K562 (cell line): ENCODE data around the gene AMTN. TPM values are rescaled to one million over a fixed set of nuclear protein-coding genes. Genes with fewer than 3 reads are reported as not detected.
"Not testable (repeated sequence)": the region's sequence is repeated elsewhere in the genome, so short reads cannot be mapped to it uniquely, and the experiment has no call there.

Experiments
- ATAC-seq: fragments of 200-7000 bp; cut with Tn5 transposase; 3 replicates; pipeline ENCODE4 v1.9.1; 2020; ENCODE audit warnings: moderate library complexity
- BruUV-seq: library from RNA; stranded (reverse); fragments of 400-500 nt; replicated peaks from 2 replicates; lab custom pipeline; 2021; lab: Mats Ljungman, UMichigan
- CTCF ChIA-PET: fragments of 300-600 bp; formaldehyde crosslinking; extraction: SDS; loops from one replicate; lab custom pipeline; 2021; ENCODE audit warnings: low intra/inter-chr PET ratio; lab: Yijun Ruan, JAX
- POLR2A ChIA-PET: fragments of 300-600, 350-650 bp; sonication (Branson Sonifier 250); formaldehyde crosslinking; extraction: SDS; loops from one replicate; lab custom pipeline; 2021; ENCODE audit warnings: antibody characterized with exemption, inconsistent platforms; lab: Yijun Ruan, JAX
- DNase-seq, 4 experiments: peaks; one replicate each; pipeline versions ENCODE4 v3.0.0 to v3.0.0-alpha.2; 2011 to 2018; ENCODE audit warnings: low spot score in 3 of 4, mixed read lengths in 3 of 4; ENCODE audit errors: extremely low read depth in 1 of 4
- FAIRE-seq: peaks from 2 replicates; lab custom pipeline; 2011; peaks lifted over from hg19 to GRCh38; lab: Jason Lieb, UNC
- H2AFZ ChIP-seq: 2 replicates; pipeline ENCODE4 v1.6.0; 2011; ENCODE audit warnings: low read depth, low read length, control low read depth, inconsistent platforms
- H3K27ac ChIP-seq: fragments of 200-600 bp; 3 replicates; pipeline ENCODE4 v1.8.0; 2011; ENCODE audit warnings: low read depth, mild to moderate bottlenecking, control low read depth, inconsistent platforms, low read length, moderate library complexity, mixed read lengths; ENCODE audit errors: extremely low read depth
- H3K27me3 ChIP-seq, 2 experiments: fragments of 300-600 bp in 1 of 2; 2 replicates in 1 of 2; 3 replicates in 1 of 2; pipeline versions ENCODE4 v1.6.0 to v1.8.0; 2011; ENCODE audit warnings: inconsistent platforms in 2 of 2, low read length in 2 of 2, mild to moderate bottlenecking in 1 of 2, mixed read lengths in 1 of 2, moderate library complexity in 1 of 2; ENCODE audit not compliant: control insufficient read depth in 2 of 2, insufficient read depth in 2 of 2
- H3K36me3 ChIP-seq: fragments of 300-600 bp; 3 replicates; pipeline ENCODE4 v1.8.0; 2011; ENCODE audit warnings: mild to moderate bottlenecking, low read length, inconsistent platforms; ENCODE audit not compliant: control insufficient read depth, insufficient read depth
- H3K4me1 ChIP-seq, 2 experiments: fragments of 200-600 bp in 1 of 2; replicated peaks in 1 of 2; 2 replicates in 1 of 2; 3 replicates in 1 of 2; pipeline versions ENCODE4 v1.5.1 to v1.8.0; 2011; ENCODE audit warnings: inconsistent platforms in 2 of 2, low read length in 2 of 2, mild to moderate bottlenecking in 1 of 2, mixed read lengths in 1 of 2, moderate library complexity in 1 of 2; ENCODE audit not compliant: control insufficient read depth in 2 of 2, insufficient read depth in 2 of 2
- H3K4me2 ChIP-seq: 2 replicates; pipeline ENCODE4 v1.6.1; 2011; ENCODE audit warnings: low read length, control low read depth, inconsistent platforms, mixed read lengths; ENCODE audit not compliant: insufficient read depth
- H3K4me3 ChIP-seq: fragments of 200-600 bp; sonication (generic), shearing (Covaris generic); 2 replicates; pipeline ENCODE4 v1.5.1; 2016; ENCODE audit warnings: control low read depth, inconsistent platforms
- H3K79me2 ChIP-seq: fragments of 200-600 bp; 3 replicates; pipeline ENCODE4 v1.8.0; 2011; ENCODE audit warnings: low read length, inconsistent platforms; ENCODE audit not compliant: control insufficient read depth, insufficient read depth
- H3K9ac ChIP-seq, 2 experiments: 2 replicates each; pipeline versions ENCODE4 v1.6.0 to v1.6.1; 2011; ENCODE audit warnings: low read depth in 2 of 2, low read length in 2 of 2, control low read depth in 1 of 2, inconsistent platforms in 1 of 2, mild to moderate bottlenecking in 1 of 2, mixed read lengths in 1 of 2; ENCODE audit not compliant: insufficient read depth in 1 of 2
- H3K9me1 ChIP-seq: one replicate; pipeline ENCODE4 v1.6.0; 2011; ENCODE audit warnings: inconsistent platforms, mild to moderate bottlenecking, low read length, moderate library complexity; ENCODE audit not compliant: control insufficient read depth, insufficient read depth
- H3K9me3 ChIP-seq: replicated peaks from 2 replicates; pipeline ENCODE4 v1.5.1; 2011; ENCODE audit warnings: low read depth, low read length, inconsistent platforms; ENCODE audit not compliant: control insufficient read depth, insufficient read depth
- H4K20me1 ChIP-seq: replicated peaks from 2 replicates; pipeline ENCODE4 v1.6.1; 2011; ENCODE audit warnings: low read length, inconsistent platforms, mixed read lengths; ENCODE audit not compliant: control insufficient read depth, insufficient read depth
- CBFA2T3 ChIP-seq: fragments of 450-650 bp; IDR thresholded peaks from 2 replicates; pipeline ENCODE4 v1.6.1; 2017
- DPF2 ChIP-seq: fragments of 450-650 bp; IDR thresholded peaks from 2 replicates; pipeline ENCODE4 v1.6.1; 2016
- FOXK2 ChIP-seq, 2 experiments: fragments of 450-650 bp; IDR thresholded peaks in 1 of 2; conservative IDR thresholded peaks in 1 of 2; 2 replicates each; pipeline ENCODE4 v1.6.1; 2016; ENCODE audit warnings: low read depth in 2 of 2, mild to moderate bottlenecking in 1 of 2
- FOXM1 ChIP-seq, 2 experiments: fragments of 450-650 bp in 1 of 2; sonication (generic) in 1 of 2; formaldehyde crosslinking in 1 of 2; IDR thresholded peaks; 2 replicates each; pipeline versions ENCODE4 v1.6.1 to v1.9.0; 2017 to 2022; ENCODE audit warnings: low read depth in 2 of 2, mild to moderate bottlenecking in 2 of 2, missing genetic modification reagents in 1 of 2, moderate library complexity in 1 of 2
- KLF6 ChIP-seq: fragments of 250-450 bp; sonication (Bioruptor Pico); IDR thresholded peaks from 2 replicates; pipeline ENCODE4 v1.4.0; 2020; ENCODE audit warnings: mild to moderate bottlenecking, moderate library complexity, borderline replicate concordance
- RBM22 ChIP-seq: fragments of 200-400 bp; formaldehyde crosslinking; IDR thresholded peaks from 2 replicates; pipeline ENCODE4 v1.6.1; 2018; ENCODE audit warnings: low read length, low read depth; ENCODE audit not compliant: poor library complexity, severe bottlenecking
- UBTF ChIP-seq, 2 experiments: IDR thresholded peaks; 2 replicates each; pipeline ENCODE4 v1.6.1; 2012; ENCODE audit warnings: improper control_type of control experiment in 2 of 2, low read depth in 2 of 2, low read length in 2 of 2, borderline replicate concordance in 1 of 2
- WGBS: fragments of 100-300 bp; shearing (Covaris generic); methylation state at CpG from one replicate; pipeline ENCODE4 v1.1.6; 2016; ENCODE audit warnings: low coverage, mixed read lengths; ENCODE audit not compliant: insufficient coverage; ENCODE audit errors: missing lambda C conversion rate; 5-methylcytosine and 5-hydroxymethylcytosine counted together
- in situ Hi-C: fragments of 300-500 bp; cut with MboI; formaldehyde crosslinking; loops from 4 replicates; pipeline ENCODE4 v1.15.0; 2018; ENCODE audit warnings: inconsistent platforms, mixed read lengths
- intact Hi-C: fragments of 100-400 bp; cut with micrococcal nuclease; formaldehyde crosslinking; loops from 2 replicates; pipeline ENCODE4 v1.14.2; 2022
- polyA plus RNA-seq, 8 experiments: library from polyadenylated mRNA; depleted of rRNA in 4 of 8; stranded (reverse) in 5 of 8; unstranded in 3 of 8; fragments of >200 nt; fragmentation: Nextera tagmentation in 2 of 8; fragmentation: Illumina TruSeq in 1 of 8; extraction: Ambion mirVana in 2 of 8; extraction: Trizol in 1 of 8; gene quantifications; 2 replicates each; pipeline versions ENCODE4 v1.2.1 to v1.2.3, GENCODE V29; 2011 to 2014; ENCODE audit warnings: inconsistent platforms in 1 of 8, missing spikeins in 1 of 8
- total RNA-seq, 7 experiments: library from RNA; depleted of rRNA in 6 of 7; stranded (reverse); fragments of >200 nt in 6 of 7; fragmentation: Illumina TruSeq in 2 of 7; extraction: Trizol in 2 of 7; gene quantifications; 2 replicates each; pipeline versions ENCODE4 v1.2.1 to v1.2.3, GENCODE V29; 2011 to 2021; ENCODE audit warnings: low replicate concordance in 1 of 7

AMTN gene
- total and polyA plus RNA-seq, 9 of the 15 experiments (the other 6 are each of a cell fraction or from before 2014, with no cell fraction given) = not detected

DNA sequence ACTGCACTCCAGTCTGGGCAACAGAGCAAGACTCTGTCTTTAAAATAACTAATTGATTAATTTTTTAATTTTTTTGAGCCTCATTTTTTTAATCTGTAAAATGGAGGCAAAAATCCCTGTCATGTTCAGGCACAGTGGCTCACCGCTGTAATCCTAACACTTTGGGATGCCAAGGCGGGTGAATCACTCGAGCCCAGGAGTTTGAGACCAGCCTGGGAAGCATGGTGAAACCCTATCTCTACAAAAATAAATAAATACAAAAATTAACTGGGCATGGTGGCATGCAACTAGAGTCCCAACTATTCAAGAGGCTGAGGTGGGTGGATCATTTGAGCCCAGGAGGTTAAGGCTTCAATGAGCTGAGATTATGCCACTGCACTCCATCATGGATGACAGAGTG lies 15.4 kb downstream of the AMTN start:
- intact Hi-C loops = no loop called here
- ATAC-seq (no peak), DNase-seq (no peak), FAIRE-seq (no peak)
- BruUV-seq = no TSS peak
- CTCF ChIA-PET = no interaction called here
- H3K4me2 ChIP-seq = no peak overlapping the region
- no peaks in the 10 kb centered on the region for H3K79me2 ChIP-seq
- H3K9me3 ChIP-seq = no peaks in the 10 kb centered on the region
- WGBS = 4% methylated on average over 3 of the region's 3 CpGs
- POLR2A ChIA-PET = interaction anchor here (0.8 kb wide), 1 partner anchor 13 kb away, joined by 3 read pairs; no protein-coding TSS in a partner anchor
- in situ Hi-C loops = no loop called here
- H3K27ac ChIP-seq = no peak overlapping the region
- no peak overlapping the region for H2AFZ ChIP-seq
- no peak for TF ChIP-seq KLF6 (CRISPR knock-in tag)
- TF ChIP-seq DPF2 = no peak
- TF ChIP-seq FOXK2 (conservative IDR thresholded peaks at IDR 0.05 in 1 of 2, IDR thresholded peaks at IDR 0.05 in 1 of 2; ENCODE audit: low read depth in 2 of 2) = no peak
- no peak for TF ChIP-seq UBTF (IDR thresholded peaks at IDR 0.05; ENCODE audit: borderline replicate concordance in 1 of 2, low read depth in 2 of 2, low read length in 2 of 2)
- no peak for TF ChIP-seq CBFA2T3
- TF ChIP-seq FOXM1 (IDR thresholded peaks at IDR 0.05; ENCODE audit: low read depth) = no peak
- no peak for TF ChIP-seq FOXM1 (CRISPR knock-in tag; IDR thresholded peaks at IDR 0.05; ENCODE audit: low read depth)
- TF ChIP-seq RBM22 = no peak
- H3K4me3 ChIP-seq = no peak overlapping the region
- H4K20me1 ChIP-seq = no peaks in the 10 kb centered on the region
- H3K9me1 ChIP-seq = no peaks in the 10 kb centered on the region
- no peaks in the 10 kb centered on the region for H3K4me1 ChIP-seq
- H3K9ac ChIP-seq = no peak overlapping the region
- no peaks in the 10 kb centered on the region for H3K36me3 ChIP-seq
- no peaks in the 10 kb centered on the region for H3K27me3 ChIP-seq

GRCh38 chr4:70534886-70535285 lies 16.5 kb downstream of the AMTN start:
- intact Hi-C loops, FAIRE-seq: not testable (repeated sequence)

More at GRCh38 chr4:70534886-70535285, 16.5 kb downstream of the AMTN start:
- BruUV-seq, DNase-seq, in situ Hi-C loops, H3K4me1 ChIP-seq, H3K9me3 ChIP-seq, H4K20me1 ChIP-seq, H2AFZ ChIP-seq, H3K9me1 ChIP-seq, H3K27me3 ChIP-seq, H3K4me2 ChIP-seq, ATAC-seq, H3K4me3 ChIP-seq, CTCF ChIA-PET, H3K79me2 ChIP-seq, H3K9ac ChIP-seq, POLR2A ChIA-PET, H3K36me3 ChIP-seq, H3K27ac ChIP-seq: not testable (repeated sequence)
- 1% methylated on average over 3 of the region's 3 CpGs for WGBS
